Measurements from ENCODE around the gene FAM222A.

DNA sequence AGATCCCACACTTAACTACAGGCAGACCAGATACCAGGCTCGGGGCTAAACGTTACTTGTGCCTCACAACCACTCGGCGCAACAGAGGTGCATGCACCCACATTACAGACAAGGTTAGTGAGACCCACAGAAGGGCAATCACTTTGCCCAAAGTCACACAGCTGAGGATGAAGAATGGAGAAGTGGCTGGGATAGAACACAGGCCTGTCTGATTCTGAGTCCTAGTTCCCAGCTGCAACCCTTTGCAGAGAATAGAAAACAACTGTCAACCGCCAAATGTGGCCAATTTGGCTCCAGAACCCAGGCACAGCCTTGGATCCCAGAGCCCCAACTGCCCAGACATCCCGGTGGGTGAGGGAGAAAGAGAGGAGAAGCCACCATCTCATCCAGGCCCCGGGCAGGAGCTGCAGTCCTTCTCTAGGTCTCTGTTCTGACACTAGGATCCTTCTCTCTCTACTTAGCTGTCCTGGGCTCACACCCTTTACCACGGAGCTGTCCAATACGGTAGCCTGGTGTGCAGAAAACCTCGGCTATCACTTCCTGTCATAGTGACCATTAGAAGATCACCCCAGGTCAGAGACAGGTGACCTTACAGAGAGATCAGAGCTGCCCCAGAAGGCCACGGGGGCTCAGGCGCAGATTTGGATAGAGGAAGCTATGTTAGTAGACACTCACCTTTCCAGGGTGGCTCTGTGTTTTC lies 59.1 kb downstream of the FAM222A start:
- TF ChIP-seq, protein P1, sequence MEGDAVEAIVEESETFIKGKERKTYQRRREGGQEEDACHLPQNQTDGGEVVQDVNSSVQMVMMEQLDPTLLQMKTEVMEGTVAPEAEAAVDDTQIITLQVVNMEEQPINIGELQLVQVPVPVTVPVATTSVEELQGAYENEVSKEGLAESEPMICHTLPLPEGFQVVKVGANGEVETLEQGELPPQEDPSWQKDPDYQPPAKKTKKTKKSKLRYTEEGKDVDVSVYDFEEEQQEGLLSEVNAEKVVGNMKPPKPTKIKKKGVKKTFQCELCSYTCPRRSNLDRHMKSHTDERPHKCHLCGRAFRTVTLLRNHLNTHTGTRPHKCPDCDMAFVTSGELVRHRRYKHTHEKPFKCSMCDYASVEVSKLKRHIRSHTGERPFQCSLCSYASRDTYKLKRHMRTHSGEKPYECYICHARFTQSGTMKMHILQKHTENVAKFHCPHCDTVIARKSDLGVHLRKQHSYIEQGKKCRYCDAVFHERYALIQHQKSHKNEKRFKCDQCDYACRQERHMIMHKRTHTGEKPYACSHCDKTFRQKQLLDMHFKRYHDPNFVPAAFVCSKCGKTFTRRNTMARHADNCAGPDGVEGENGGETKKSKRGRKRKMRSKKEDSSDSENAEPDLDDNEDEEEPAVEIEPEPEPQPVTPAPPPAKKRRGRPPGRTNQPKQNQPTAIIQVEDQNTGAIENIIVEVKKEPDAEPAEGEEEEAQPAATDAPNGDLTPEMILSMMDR (IDR thresholded peaks at IDR 0.05; ENCODE audit: low read length), result no peak
- no peak for TF ChIP-seq EZH2 (optimal IDR thresholded peaks at IDR 0.05; ENCODE audit: low read depth, low read length)
- no peak for TF ChIP-seq EZH2phosphoT487 (IDR thresholded peaks at IDR 0.05; ENCODE audit: low read length)

All from MM.1S (cell line).